IMR-90 (cell line): Measurements from ENCODE around the gene SOBP. TPM values are rescaled to one million over a fixed set of nuclear protein-coding genes. Genes with fewer than 3 reads are reported as not detected.
A peak's percentile ranks its signal among the peaks of the same experiment; 100 is the strongest.

Source experiments
- ATAC-seq: fragments of 200-7000 bp; cut with Tn5 transposase; 2 replicates; pipeline ENCODE4 v1.9.1; 2020; ENCODE audit warnings: low read depth, mild to moderate bottlenecking, moderate library complexity
- BruUV-seq: library from RNA; stranded (reverse); fragments of 400-500 nt; replicated peaks from 2 replicates; lab custom pipeline; 2021; lab: Mats Ljungman, UMichigan
- CTCF ChIA-PET: fragments of 300-600 bp; formaldehyde crosslinking; extraction: SDS; loops from one replicate; lab custom pipeline; 2021; ENCODE audit warnings: antibody characterized with exemption; lab: Yijun Ruan, JAX
- POLR2A ChIA-PET: fragments of 300-600 bp; sonication (Branson Sonifier 250); formaldehyde crosslinking; loops from one replicate; lab custom pipeline; 2022; ENCODE audit warnings: antibody characterized with exemption; ENCODE audit not compliant: unreplicated experiment; lab: Charles Lee
- DNase-seq: peaks from one replicate; pipeline ENCODE4 v3.0.0; 2013
- H2AFZ ChIP-seq: replicated peaks from 2 replicates; pipeline ENCODE3; 2013; ENCODE audit warnings: low read length, mild to moderate bottlenecking; ENCODE audit not compliant: poor library complexity
- H2AK5ac ChIP-seq: 2 replicates; pipeline ENCODE4 v1.6.1; 2013; ENCODE audit warnings: low read depth, low read length, inconsistent platforms
- H2AK9ac ChIP-seq: replicated peaks from 2 replicates; pipeline ENCODE3; 2013; ENCODE audit warnings: mild to moderate bottlenecking, low read depth, low read length, moderate library complexity; ENCODE audit not compliant: poor library complexity
- H2BK120ac ChIP-seq: 2 replicates; pipeline ENCODE4 v1.6.1; 2013; ENCODE audit warnings: low read depth, low read length, inconsistent platforms
- H2BK15ac ChIP-seq: 3 replicates; pipeline ENCODE4 v1.6.1; 2013; ENCODE audit warnings: low read depth, low read length, inconsistent platforms
- H2BK20ac ChIP-seq: 2 replicates; pipeline ENCODE4 v1.6.1; 2013; ENCODE audit warnings: low read depth, mild to moderate bottlenecking, inconsistent platforms, low read length, moderate library complexity
- H2BK5ac ChIP-seq: 2 replicates; pipeline ENCODE4 v1.6.1; 2013; ENCODE audit warnings: mild to moderate bottlenecking, low read depth, low read length, inconsistent platforms; ENCODE audit not compliant: poor library complexity, severe bottlenecking
- H3K14ac ChIP-seq: replicated peaks from 2 replicates; pipeline ENCODE4 v1.6.1; 2013; ENCODE audit warnings: low read depth, low read length, inconsistent platforms
- H3K18ac ChIP-seq: 2 replicates; pipeline ENCODE4 v1.6.1; 2013; ENCODE audit warnings: low read depth, low read length, control low read depth
- H3K23ac ChIP-seq: 2 replicates; pipeline ENCODE4 v1.6.1; 2013; ENCODE audit warnings: low read depth, low read length, inconsistent platforms
- H3K27ac ChIP-seq: 2 replicates; pipeline ENCODE4 v1.5.1; 2013; ENCODE audit warnings: mild to moderate bottlenecking, control low read depth, low read length; ENCODE audit not compliant: insufficient read depth
- H3K27me3 ChIP-seq: 2 replicates; pipeline ENCODE4 v1.6.1; 2013; ENCODE audit warnings: low read length; ENCODE audit not compliant: control insufficient read depth, insufficient read depth
- H3K36me3 ChIP-seq: 2 replicates; pipeline ENCODE4 v1.6.1; 2013; ENCODE audit warnings: low read length, mixed read lengths; ENCODE audit not compliant: control insufficient read depth, insufficient read depth
- H3K4ac ChIP-seq: 2 replicates; pipeline ENCODE4 v1.6.1; 2013; ENCODE audit warnings: low read depth, low read length, inconsistent platforms
- H3K4me1 ChIP-seq: 2 replicates; pipeline ENCODE4 v1.6.1; 2013; ENCODE audit warnings: low read length, mixed read lengths; ENCODE audit not compliant: control insufficient read depth, insufficient read depth
- H3K4me2 ChIP-seq: 2 replicates; pipeline ENCODE4 v1.6.1; 2013; ENCODE audit warnings: low read depth, mild to moderate bottlenecking, control low read depth, low read length, moderate library complexity
- H3K4me3 ChIP-seq: 2 replicates; pipeline ENCODE4 v1.5.1; 2013; ENCODE audit warnings: low read depth, mild to moderate bottlenecking, control low read depth, low read length, moderate library complexity; ENCODE audit not compliant: insufficient read depth
- H3K56ac ChIP-seq: 2 replicates; pipeline ENCODE4 v1.6.1; 2013; ENCODE audit warnings: low read length, inconsistent platforms; ENCODE audit not compliant: insufficient read depth; ENCODE audit errors: extremely low read depth
- H3K79me1 ChIP-seq, 2 experiments: 2 replicates each; pipeline ENCODE4 v1.6.1; 2013; ENCODE audit warnings: low read length in 2 of 2, inconsistent platforms in 1 of 2, low read depth in 1 of 2
- H3K9ac ChIP-seq: 2 replicates; pipeline ENCODE4 v1.6.1; 2013; ENCODE audit warnings: low read depth, low read length, control low read depth
- H3K9me1 ChIP-seq: 2 replicates; pipeline ENCODE4 v1.6.1; 2013; ENCODE audit warnings: low read length, inconsistent platforms; ENCODE audit not compliant: insufficient read depth
- H3K9me3 ChIP-seq: 2 replicates; pipeline ENCODE4 v1.6.1; 2013; ENCODE audit warnings: low read length; ENCODE audit not compliant: control insufficient read depth, insufficient read depth
- H4K20me1 ChIP-seq: 2 replicates; pipeline ENCODE4 v1.6.1; 2013; ENCODE audit warnings: low read length, inconsistent platforms; ENCODE audit not compliant: insufficient read depth
- H4K5ac ChIP-seq: 2 replicates; pipeline ENCODE4 v1.6.1; 2013; ENCODE audit warnings: mild to moderate bottlenecking, low read depth, low read length, control low read depth
- H4K8ac ChIP-seq, 2 experiments: 2 replicates each; pipeline ENCODE4 v1.6.1; 2013; ENCODE audit warnings: low read depth in 2 of 2, low read length in 2 of 2, control low read depth in 1 of 2, inconsistent platforms in 1 of 2
- H4K91ac ChIP-seq: 2 replicates; pipeline ENCODE4 v1.6.1; 2013; ENCODE audit warnings: low read depth, low read length, inconsistent platforms; ENCODE audit not compliant: insufficient read depth
- BHLHE40 ChIP-seq: fragments of 150-350 bp; IDR thresholded peaks from 2 replicates; pipeline ENCODE4 v1.6.1; 2016; ENCODE audit warnings: mild to moderate bottlenecking, low read depth, low read length
- CHD1 ChIP-seq: IDR thresholded peaks from 2 replicates; pipeline ENCODE4 v1.6.1; 2012; ENCODE audit warnings: low read depth, low read length, improper control_type of control experiment
- CTCF ChIP-seq: conservative IDR thresholded peaks from 2 replicates; pipeline ENCODE4 v1.5.1; 2012; ENCODE audit warnings: mild to moderate bottlenecking, low read depth, low read length, improper control_type of control experiment
- ELK1 ChIP-seq: fragments of 150-350 bp; IDR thresholded peaks from 2 replicates; pipeline ENCODE4 v1.6.1; 2016; ENCODE audit warnings: low read depth, mild to moderate bottlenecking, low read length, moderate library complexity, borderline replicate concordance
- MAZ ChIP-seq: IDR thresholded peaks from 2 replicates; pipeline ENCODE4 v1.6.1; 2012; ENCODE audit warnings: low read depth, mild to moderate bottlenecking, low read length, improper control_type of control experiment, moderate library complexity, borderline replicate concordance
- NFE2L2 ChIP-seq: fragments of 150-350 bp; IDR thresholded peaks from 2 replicates; pipeline ENCODE4 v1.6.1; 2016; ENCODE audit warnings: low read depth, mild to moderate bottlenecking, low read length
- SMC3 ChIP-seq: fragments of 150-350 bp; IDR thresholded peaks from 2 replicates; pipeline ENCODE4 v1.6.1; 2016; ENCODE audit warnings: low read depth, mild to moderate bottlenecking, antibody characterized with exemption, low read length, moderate library complexity
- USF2 ChIP-seq: fragments of 150-350 bp; IDR thresholded peaks from 2 replicates; pipeline ENCODE4 v1.6.1; 2017; ENCODE audit warnings: mild to moderate bottlenecking, antibody characterized with exemption, low read length, low read depth
- WGBS, 2 experiments: methylation state at CpG; one replicate each; pipeline versions ENCODE4 v1.1.5 to v1.1.7; 2013; ENCODE audit warnings: missing lambda C conversion rate in 2 of 2; ENCODE audit not compliant: insufficient read length in 1 of 2; ENCODE audit errors: extremely low coverage in 2 of 2; 5-methylcytosine and 5-hydroxymethylcytosine counted together
- dilution Hi-C: fragments of 300-500 bp; cut with HindIII; formaldehyde crosslinking; loops from one replicate; pipeline ENCODE4 v1.14.3; 2018; ENCODE audit warnings: low sequenced_read_pairs; ENCODE audit not compliant: unreplicated experiment
- in situ Hi-C: fragments of 300-500 bp; cut with MboI; formaldehyde crosslinking; loops from 3 replicates; pipeline ENCODE4 v1.14.3; 2019; ENCODE audit warnings: low sequenced_read_pairs, inconsistent platforms, mixed read lengths
- intact Hi-C: fragments of 100-400 bp; cut with micrococcal nuclease; formaldehyde crosslinking; loops from 2 replicates; pipeline ENCODE4 v1.10.0; 2022
- polyA plus RNA-seq, 3 experiments: library from polyadenylated mRNA; depleted of rRNA; stranded (reverse); fragments of >200 nt; gene quantifications; 2 replicates each; pipeline ENCODE4 v1.2.3, GENCODE V29; 2012; ENCODE audit warnings: low replicate concordance in 1 of 3
- total RNA-seq: library from RNA; depleted of rRNA; stranded (reverse); fragments of >200 nt; gene quantifications from 2 replicates; pipeline ENCODE4 v1.2.3, GENCODE V29; 2012

Gene SOBP
- total and polyA plus RNA-seq, 2 of the 4 experiments (the other 2 are of a cell fraction), result 0.60 to 0.72 TPM

- Histone ChIP-seq H4K91ac (no peak overlapping the region), H3K4me1 (no peaks in the 10 kb centered on the region; the same call in 1 of the 2 replicates), H3K36me3 (peaks cover 2% of the 10 kb centered on the region; the same call in 1 of the 2 replicates), H3K9me1 (no peaks in the 10 kb centered on the region; the same call in 1 of the 2 replicates), H3K27me3 (no peaks in the 10 kb centered on the region), H3K23ac (no peak overlapping the region), H4K5ac (no peak overlapping the region), H3K56ac (no peak overlapping the region), H3K9ac (no peak overlapping the region), H3K4me3 (no peak overlapping the region), H3K4ac (no peak overlapping the region), H2BK120ac (no peak overlapping the region), H2AFZ (no peak overlapping the region), H2BK5ac (no peak overlapping the region), H2AK5ac (no peak overlapping the region), H3K9me3 (no peaks in the 10 kb centered on the region), H3K18ac (no peak overlapping the region), H3K79me1 (no peaks in the 10 kb centered on the region), H3K27ac (no peak overlapping the region), H2BK20ac (no peak overlapping the region), H4K20me1 (no peaks in the 10 kb centered on the region), H3K4me2 (no peak overlapping the region), H2AK9ac (no peak overlapping the region), H4K8ac (no peak overlapping the region), H2BK15ac (no peak overlapping the region), H3K14ac (no peak overlapping the region)
- in situ Hi-C loops (no loop called here), intact Hi-C loops (loop anchor here (1.0 kb wide), 1 partner anchor 9 kb away; no protein-coding TSS in a partner anchor), dilution Hi-C loops (no loop called here)
- ChIA-PET CTCF (no interaction called here), POLR2A (no interaction called here)
- ATAC-seq (peak; percentile 32), DNase-seq (no peak)
- 92% methylated on average over 4 of the region's 9 CpGs; no CpG with 5 or more reads in 1 of the 2 experiments for WGBS, 2 experiments
- TF ChIP-seq MAZ (no peak), SMC3 (no peak), ELK1 (no peak), CHD1 (no peak), NFE2L2 (no peak), CTCF (no peak), USF2 (no peak), BHLHE40 (no peak)
- no TSS peak for BruUV-seq
Observed at GRCh38 chr6:107646176-107646575, 156.3 kb downstream of the SOBP start.
